ENCODE data around the gene WDR41. TPM values are rescaled to one million over a fixed set of nuclear protein-coding genes. Genes with fewer than 3 reads are reported as not detected.

WDR41 gene
- polyA plus RNA-seq, 1 experiment: 112 TPM

GRCh38 chr5:77425998-77426659 lies 66.0 kb downstream of the WDR41 start:
- Histone ChIP-seq H3K4me3 (ENCODE audit: low read depth, low read length) (no peak overlapping the region), H3K36me3 (ENCODE audit: control insufficient read depth, insufficient read depth, low read length) (peaks cover 4% of the 10 kb centered on the region), H3K27me3 (ENCODE audit: control insufficient read depth, insufficient read depth, low read length) (no peaks in the 10 kb centered on the region)
- POLR2A ChIA-PET: interaction anchor here (1.1 kb wide), 1 partner anchor 10 kb away, joined by 4 read pairs; no protein-coding TSS in a partner anchor
- CTCF ChIA-PET: interaction anchor here (0.8 to 2.9 kb wide), 4 partner anchors 11 to 69 kb away, joined by 3 to 17 read pairs (median 3); partner anchors contain the start of gene WDR41
- DNase-seq (ENCODE audit: low read depth): no peak
- TF ChIP-seq, protein P1, sequence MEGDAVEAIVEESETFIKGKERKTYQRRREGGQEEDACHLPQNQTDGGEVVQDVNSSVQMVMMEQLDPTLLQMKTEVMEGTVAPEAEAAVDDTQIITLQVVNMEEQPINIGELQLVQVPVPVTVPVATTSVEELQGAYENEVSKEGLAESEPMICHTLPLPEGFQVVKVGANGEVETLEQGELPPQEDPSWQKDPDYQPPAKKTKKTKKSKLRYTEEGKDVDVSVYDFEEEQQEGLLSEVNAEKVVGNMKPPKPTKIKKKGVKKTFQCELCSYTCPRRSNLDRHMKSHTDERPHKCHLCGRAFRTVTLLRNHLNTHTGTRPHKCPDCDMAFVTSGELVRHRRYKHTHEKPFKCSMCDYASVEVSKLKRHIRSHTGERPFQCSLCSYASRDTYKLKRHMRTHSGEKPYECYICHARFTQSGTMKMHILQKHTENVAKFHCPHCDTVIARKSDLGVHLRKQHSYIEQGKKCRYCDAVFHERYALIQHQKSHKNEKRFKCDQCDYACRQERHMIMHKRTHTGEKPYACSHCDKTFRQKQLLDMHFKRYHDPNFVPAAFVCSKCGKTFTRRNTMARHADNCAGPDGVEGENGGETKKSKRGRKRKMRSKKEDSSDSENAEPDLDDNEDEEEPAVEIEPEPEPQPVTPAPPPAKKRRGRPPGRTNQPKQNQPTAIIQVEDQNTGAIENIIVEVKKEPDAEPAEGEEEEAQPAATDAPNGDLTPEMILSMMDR (IDR thresholded peaks at IDR 0.05; ENCODE audit: insufficient read depth, low read depth, low read length): no peak

DNA sequence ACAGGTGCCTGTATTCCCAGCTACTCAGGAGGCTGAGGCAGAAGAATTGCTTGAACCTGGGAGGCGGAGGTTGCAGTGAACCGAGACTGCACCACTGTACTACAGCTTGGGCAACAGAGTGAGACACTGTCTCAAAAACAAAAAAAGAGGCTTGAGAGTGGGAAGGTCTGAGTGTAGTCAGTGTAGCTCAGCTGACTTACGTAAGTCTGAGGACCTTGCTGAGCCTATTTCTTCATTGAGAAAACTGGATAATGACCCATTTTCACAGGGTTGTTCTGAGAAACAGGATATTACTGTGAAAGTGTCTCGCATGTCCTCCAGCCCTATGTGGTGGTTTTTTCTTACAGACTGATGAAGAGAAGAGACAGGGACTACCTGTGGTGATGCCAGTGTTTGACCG lies 66.7 kb downstream of the WDR41 start:
- peaks cover 4% of the 10 kb centered on the region for H3K36me3 ChIP-seq (ENCODE audit: control insufficient read depth, insufficient read depth, low read length)
- POLR2A ChIA-PET: no interaction called here
- no peak for DNase-seq (ENCODE audit: low read depth)
- no peak overlapping the region for H3K4me3 ChIP-seq (ENCODE audit: low read depth, low read length)
- H3K27me3 ChIP-seq (ENCODE audit: control insufficient read depth, insufficient read depth, low read length): no peaks in the 10 kb centered on the region
- TF ChIP-seq, protein P1 (IDR thresholded peaks at IDR 0.05; ENCODE audit: insufficient read depth, low read depth, low read length): no peak
- CTCF ChIA-PET: interaction anchor here (0.8 to 2.9 kb wide), 4 partner anchors 66 to 280 kb away, joined by 3 to 17 read pairs (median 4); partner anchors contain the start of gene WDR41

- CTCF ChIA-PET: interaction anchor here (0.8 to 2.9 kb wide), 3 partner anchors 67 to 279 kb away, joined by 3 to 17 read pairs (median 4); partner anchors contain the start of gene WDR41
These were observed 67.2 kb downstream of the WDR41 start for GRCh38 chr5:77424921-77425320.

GRCh38 chr5:77423022-77423750 lies 68.9 kb downstream of the WDR41 start:
- TF ChIP-seq, protein P1 (IDR thresholded peaks at IDR 0.05; ENCODE audit: insufficient read depth, low read depth, low read length): no peak
- CTCF ChIA-PET: interaction anchor here (0.6 to 1.6 kb wide), 4 partner anchors 9 to 278 kb away, joined by 4 to 5 read pairs (median 4); no protein-coding TSS in a partner anchor
- POLR2A ChIA-PET: interaction anchor here (0.9 kb wide), 1 partner anchor 22 kb away, joined by 5 read pairs; no protein-coding TSS in a partner anchor
- Histone ChIP-seq H3K27me3 (ENCODE audit: control insufficient read depth, insufficient read depth, low read length) (no peaks in the 10 kb centered on the region), H3K36me3 (ENCODE audit: control insufficient read depth, insufficient read depth, low read length) (peaks cover 1% of the 10 kb centered on the region; the same call in 1 of the 2 replicates), H3K4me3 (ENCODE audit: low read depth, low read length) (no peak overlapping the region)
- peak; percentile 77 for DNase-seq (ENCODE audit: low read depth)

More at GRCh38 chr5:77424921-77425320, 67.2 kb downstream of the WDR41 start:
- DNase-seq (ENCODE audit: low read depth): no peak
- no peak overlapping the region for H3K4me3 ChIP-seq (ENCODE audit: low read depth, low read length)
- H3K27me3 ChIP-seq (ENCODE audit: control insufficient read depth, insufficient read depth, low read length): no peaks in the 10 kb centered on the region
- peaks cover 3% of the 10 kb centered on the region for H3K36me3 ChIP-seq (ENCODE audit: control insufficient read depth, insufficient read depth, low read length)
- TF ChIP-seq, protein P1 (IDR thresholded peaks at IDR 0.05; ENCODE audit: insufficient read depth, low read depth, low read length): no peak
- POLR2A ChIA-PET: interaction anchor here (0.6 kb wide), 1 partner anchor 19 kb away, joined by 7 read pairs; no protein-coding TSS in a partner anchor

DNA sequence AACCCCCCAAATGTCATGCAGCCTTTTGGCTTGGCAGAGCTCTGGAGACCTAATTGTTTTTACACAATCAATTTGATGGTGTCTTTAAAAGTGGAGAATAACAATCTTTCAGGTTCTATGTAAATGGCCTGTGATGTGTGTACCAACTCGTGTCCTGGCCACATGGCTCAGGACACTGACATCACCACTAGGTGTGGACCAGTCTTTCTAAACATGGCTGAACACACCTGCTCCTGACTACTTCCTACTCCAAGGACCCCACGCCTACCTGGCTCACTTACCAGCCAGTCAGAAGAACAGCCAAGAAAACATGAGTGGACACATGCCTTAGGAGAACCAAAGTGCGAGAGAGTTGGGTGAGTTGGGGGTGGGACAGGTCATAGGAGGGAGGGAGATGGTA lies 71.2 kb downstream of the WDR41 start:
- DNase-seq (ENCODE audit: low read depth): no peak
- peaks cover 1% of the 10 kb centered on the region; the same call in 1 of the 2 replicates for H3K36me3 ChIP-seq (ENCODE audit: control insufficient read depth, insufficient read depth, low read length)
- no peaks in the 10 kb centered on the region for H3K27me3 ChIP-seq (ENCODE audit: control insufficient read depth, insufficient read depth, low read length)
- ChIA-PET POLR2A (no interaction called here), CTCF (interaction anchor here (0.7 kb wide), 1 partner anchor 14 kb away, joined by 3 read pairs; no protein-coding TSS in a partner anchor)
- no peak overlapping the region for H3K4me3 ChIP-seq (ENCODE audit: low read depth, low read length)
- TF ChIP-seq, protein P1 (IDR thresholded peaks at IDR 0.05; ENCODE audit: insufficient read depth, low read depth, low read length): no peak
